Gastroesophageal sphincter (tissue), 4 donors: Measurements from ENCODE around the gene SUPT20HL1. TPM values are rescaled to one million over a fixed set of nuclear protein-coding genes. Genes with fewer than 3 reads are reported as not detected.

ENCODE experiments used
- ATAC-seq: fragments of 150-250 bp; one replicate; pipeline ENCODE4 v1.9.1; 2016; ENCODE audit warnings: mild to moderate bottlenecking, moderate library complexity
- H3K27ac ChIP-seq, 4 donors: fragments of 200-600 bp; sonication (generic) in 3 of 4; 1 replicate in 3 of 4; 2 replicates in 1 of 4; pipeline ENCODE4 v1.5.1; 2016 to 2019
- H3K27me3 ChIP-seq: fragments of 200-600 bp; sonication (generic); one replicate; pipeline ENCODE4 v1.5.1; 2019
- H3K36me3 ChIP-seq, 2 donors: fragments of 200-600 bp; sonication (generic); one replicate each; pipeline ENCODE4 v1.5.1; 2019; ENCODE audit warnings: control low read depth in 1 of 2
- H3K4me1 ChIP-seq, 3 donors: fragments of 200-600 bp; sonication (generic); 1 replicate in 2 of 3; 2 replicates in 1 of 3; pipeline ENCODE4 v1.5.1; 2016 to 2019; ENCODE audit warnings: control low read depth in 2 of 3
- H3K4me3 ChIP-seq, 2 donors: fragments of 200-600 bp; sonication (generic); one replicate each; pipeline ENCODE4 v1.5.1; 2019; ENCODE audit warnings: mild to moderate bottlenecking in 1 of 2, moderate library complexity in 1 of 2
- H3K9me3 ChIP-seq, 3 donors: fragments of 200-600 bp; sonication (generic); one replicate each; pipeline ENCODE4 v1.5.1; 2017 to 2019; ENCODE audit warnings: control low read depth in 2 of 3
- EP300 ChIP-seq: sonication (generic); formaldehyde crosslinking; IDR thresholded peaks from one replicate; pipeline ENCODE4 v1.6.1; 2017; ENCODE audit warnings: antibody characterized with exemption, mild to moderate bottlenecking
- POLR2A ChIP-seq, 2 donors: fragments of 450-650 bp; IDR thresholded peaks; one replicate each; pipeline ENCODE4 v1.6.1; 2017; ENCODE audit warnings: antibody characterized with exemption in 2 of 2, mild to moderate bottlenecking in 2 of 2, moderate library complexity in 1 of 2
- POLR2AphosphoS5 ChIP-seq: sonication (generic); formaldehyde crosslinking; IDR thresholded peaks from one replicate; pipeline ENCODE4 v1.6.1; 2017; ENCODE audit warnings: antibody characterized with exemption
- WGBS, 2 donors: methylation state at CpG; one replicate each; pipeline ENCODE4 v1.1.5; 2018; ENCODE audit warnings: low coverage in 1 of 2; 5-methylcytosine and 5-hydroxymethylcytosine counted together
- total RNA-seq, 4 donors: library from RNA; depleted of rRNA; stranded (reverse); fragments of >200 nt; gene quantifications; one replicate each; pipeline ENCODE4 v1.1.0, GENCODE V29; 2016
- TF ChIP-seq, protein P1 (sequence below), 4 experiments: fragments of 200-600 bp in 2 of 4; fragments of 450-650 bp in 2 of 4; sonication (generic) in 1 of 4; IDR thresholded peaks; one replicate each; pipeline ENCODE4 v1.5.1; 2017 to 2019; ENCODE audit warnings: antibody characterized with exemption in 4 of 4, mild to moderate bottlenecking in 2 of 4, moderate library complexity in 2 of 4

SUPT20HL1 gene
- total RNA-seq, 4 donors from 2014 or later: 0.12 to 1.4 TPM; not detected in 2

DNA sequence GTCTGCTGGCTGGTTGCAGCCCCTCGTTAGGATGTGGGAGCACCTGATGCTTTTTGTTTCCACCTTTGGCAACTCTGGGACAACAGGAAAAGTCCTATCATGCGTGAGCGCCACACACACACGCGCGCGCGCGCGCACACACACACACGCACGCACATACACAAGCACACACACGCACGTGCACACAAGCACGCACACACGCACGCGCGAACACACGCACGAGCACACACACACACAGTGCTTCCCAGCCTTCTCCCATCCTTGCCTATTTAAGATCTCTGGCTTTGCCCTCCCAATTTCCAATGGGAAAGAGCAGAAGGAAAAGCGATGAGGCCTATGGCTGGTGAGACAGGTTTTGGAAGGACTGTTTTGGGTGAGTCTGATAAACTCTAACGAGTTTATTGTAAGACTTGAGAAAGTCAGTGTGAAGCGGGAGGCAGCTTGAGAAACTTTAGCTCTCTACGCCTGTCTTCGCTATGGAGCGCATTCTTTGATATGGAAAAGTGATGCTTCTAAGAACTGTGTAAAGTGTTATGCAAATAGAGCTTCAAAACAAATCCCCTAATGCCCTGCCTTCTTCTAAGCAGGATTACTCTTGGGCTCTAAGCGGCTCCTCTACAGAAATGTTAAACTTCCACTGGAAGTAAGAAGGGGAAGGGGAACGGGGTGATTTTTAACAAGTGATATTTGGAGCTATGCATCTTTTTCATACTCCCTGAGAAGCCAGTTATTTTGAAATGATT is 11.8 kb downstream of the SUPT20HL1 start:
- Histone ChIP-seq H3K9me3 (no peaks in the 10 kb centered on the region), H3K27me3 (no peaks in the 10 kb centered on the region), H3K4me3 (no peak overlapping the region), H3K4me1 (peaks cover 0 to 8% (median 0%) of the 10 kb centered on the region in 3 donors), H3K27ac (no peak overlapping the region), H3K36me3 (no peaks in the 10 kb centered on the region)
- no peak for TF ChIP-seq POLR2A (IDR thresholded peaks at IDR 0.05)
- TF ChIP-seq POLR2AphosphoS5: no peak
- TF ChIP-seq EP300: no peak
- TF ChIP-seq, protein P1, sequence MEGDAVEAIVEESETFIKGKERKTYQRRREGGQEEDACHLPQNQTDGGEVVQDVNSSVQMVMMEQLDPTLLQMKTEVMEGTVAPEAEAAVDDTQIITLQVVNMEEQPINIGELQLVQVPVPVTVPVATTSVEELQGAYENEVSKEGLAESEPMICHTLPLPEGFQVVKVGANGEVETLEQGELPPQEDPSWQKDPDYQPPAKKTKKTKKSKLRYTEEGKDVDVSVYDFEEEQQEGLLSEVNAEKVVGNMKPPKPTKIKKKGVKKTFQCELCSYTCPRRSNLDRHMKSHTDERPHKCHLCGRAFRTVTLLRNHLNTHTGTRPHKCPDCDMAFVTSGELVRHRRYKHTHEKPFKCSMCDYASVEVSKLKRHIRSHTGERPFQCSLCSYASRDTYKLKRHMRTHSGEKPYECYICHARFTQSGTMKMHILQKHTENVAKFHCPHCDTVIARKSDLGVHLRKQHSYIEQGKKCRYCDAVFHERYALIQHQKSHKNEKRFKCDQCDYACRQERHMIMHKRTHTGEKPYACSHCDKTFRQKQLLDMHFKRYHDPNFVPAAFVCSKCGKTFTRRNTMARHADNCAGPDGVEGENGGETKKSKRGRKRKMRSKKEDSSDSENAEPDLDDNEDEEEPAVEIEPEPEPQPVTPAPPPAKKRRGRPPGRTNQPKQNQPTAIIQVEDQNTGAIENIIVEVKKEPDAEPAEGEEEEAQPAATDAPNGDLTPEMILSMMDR (IDR thresholded peaks at IDR 0.05): no peak
- WGBS, 2 donors: 57 to 97% methylated on average over 6 to 24 of the region's 29 CpGs
- ATAC-seq: no peak

DNA sequence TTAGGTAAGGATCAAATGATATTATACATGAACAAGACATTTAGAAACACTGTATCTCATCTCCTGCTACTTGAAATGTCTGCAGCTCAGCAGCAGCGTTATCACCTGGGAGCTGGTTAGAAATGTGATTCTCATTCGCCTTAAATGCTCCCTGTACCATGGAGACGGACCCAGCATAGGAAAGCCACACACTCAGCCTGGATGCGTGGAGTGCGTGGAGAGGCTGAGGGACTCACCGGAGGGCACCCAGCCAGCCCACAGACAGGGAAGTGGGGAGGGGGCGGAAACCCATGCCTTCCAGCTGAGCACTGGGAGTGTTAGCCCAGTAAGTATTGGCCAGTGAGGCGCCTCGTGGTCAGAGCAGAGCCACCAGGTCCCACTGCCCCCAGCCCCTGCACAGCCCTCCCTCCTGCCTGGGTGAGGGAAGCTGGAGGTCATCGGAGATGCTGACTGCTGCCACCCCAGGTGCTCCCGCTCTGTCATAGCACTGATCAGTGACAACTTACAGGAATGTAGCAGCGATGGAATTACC is 15.2 kb downstream of the SUPT20HL1 start:
- H3K4me3 ChIP-seq: no peak overlapping the region
- TF ChIP-seq POLR2A (IDR thresholded peaks at IDR 0.05) (no peak), EP300 (no peak), POLR2AphosphoS5 (no peak)
- TF ChIP-seq, protein P1 (IDR thresholded peaks at IDR 0.05): no peak
- H3K9me3 ChIP-seq: no peaks in the 10 kb centered on the region
- H3K27ac ChIP-seq: no peak overlapping the region
- WGBS, 2 donors: 80% methylated on average over 1 to 2 of the region's 12 CpGs
- no peak for ATAC-seq
- no peaks in the 10 kb centered on the region for H3K36me3 ChIP-seq
- peaks cover 0 to 8% (median 0%) of the 10 kb centered on the region in 3 donors for H3K4me1 ChIP-seq
- no peaks in the 10 kb centered on the region for H3K27me3 ChIP-seq

- Histone ChIP-seq H3K27ac (no peak overlapping the region), H3K27me3 (no peaks in the 10 kb centered on the region), H3K9me3 (no peaks in the 10 kb centered on the region), H3K36me3 (no peaks in the 10 kb centered on the region), H3K4me1 (peaks cover 0 to 4% (median 0%) of the 10 kb centered on the region in 3 donors), H3K4me3 (no peak overlapping the region)
- no peak for TF ChIP-seq EP300
- TF ChIP-seq, protein P1 (IDR thresholded peaks at IDR 0.05): no peak
- no peak for TF ChIP-seq POLR2AphosphoS5
- TF ChIP-seq POLR2A (IDR thresholded peaks at IDR 0.05): no peak
- no peak for ATAC-seq
- WGBS, 2 donors: no CpG with 5 or more reads among the region's 3 CpGs
These were observed 16.0 kb downstream of the SUPT20HL1 start for GRCh38 chrX:24376403-24376802.

GRCh38 chrX:24377195-24377594 is 16.8 kb downstream of the SUPT20HL1 start:
- Histone ChIP-seq H3K4me1 (no peaks in the 10 kb centered on the region), H3K9me3 (no peaks in the 10 kb centered on the region), H3K4me3 (no peak overlapping the region), H3K27me3 (no peaks in the 10 kb centered on the region), H3K27ac (no peak overlapping the region), H3K36me3 (no peaks in the 10 kb centered on the region)
- ATAC-seq: no peak
- 36 to 75% methylated on average over 2 of the region's 2 CpGs for WGBS, 2 donors
- TF ChIP-seq EP300 (no peak), POLR2AphosphoS5 (no peak), POLR2A (IDR thresholded peaks at IDR 0.05) (no peak)
- TF ChIP-seq, protein P1 (IDR thresholded peaks at IDR 0.05): no peak

- no peaks in the 10 kb centered on the region for H3K4me1 ChIP-seq
- 53% methylated on average over 1 of the region's 1 CpG; no CpG with 5 or more reads in 1 of the 2 donors for WGBS, 2 donors
- H3K27ac ChIP-seq: no peak overlapping the region
- no peaks in the 10 kb centered on the region for H3K9me3 ChIP-seq
- no peaks in the 10 kb centered on the region for H3K36me3 ChIP-seq
- ATAC-seq: no peak
- TF ChIP-seq POLR2AphosphoS5 (no peak), POLR2A (IDR thresholded peaks at IDR 0.05) (no peak), EP300 (no peak)
- TF ChIP-seq, protein P1 (IDR thresholded peaks at IDR 0.05): no peak
- no peaks in the 10 kb centered on the region for H3K27me3 ChIP-seq
- no peak overlapping the region for H3K4me3 ChIP-seq
These were observed 17.6 kb downstream of the SUPT20HL1 start for GRCh38 chrX:24377911-24378468.
